UCSD-AML1 (cell line): ENCODE results near the gene KCNJ13.

Experiments
- DNase-seq: peaks from one replicate; lab custom pipeline; 2025; ENCODE audit not compliant: unreplicated experiment; lab: John Stamatoyannopoulos, UW

Gene KCNJ13

DNA sequence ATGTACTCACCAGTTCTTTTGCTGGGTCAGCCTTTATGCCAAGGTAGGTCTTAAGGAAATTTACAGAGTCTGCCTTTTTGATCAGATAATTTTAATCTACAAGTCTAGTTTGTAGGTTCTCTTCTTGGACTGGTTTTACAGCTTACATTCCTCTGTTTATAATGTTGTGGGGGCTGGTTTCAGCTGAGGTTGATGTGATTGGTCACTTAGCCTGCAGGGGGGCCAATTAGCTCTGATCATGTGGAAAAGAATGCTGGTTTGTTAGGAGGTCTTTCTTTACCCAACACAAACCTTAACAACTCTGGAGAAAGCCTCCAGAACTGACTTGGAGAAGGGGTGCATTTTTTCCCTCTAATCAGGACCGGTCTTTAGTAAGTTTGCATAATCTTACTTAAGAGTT, at the start of gene KCNJ13:
KCNJ13 (minus strand) TSS at position 131 of the 400 bp plus-strand sequence. CDS start 5,203 bp downstream, outside the sequence.
- no peak for DNase-seq

DNA sequence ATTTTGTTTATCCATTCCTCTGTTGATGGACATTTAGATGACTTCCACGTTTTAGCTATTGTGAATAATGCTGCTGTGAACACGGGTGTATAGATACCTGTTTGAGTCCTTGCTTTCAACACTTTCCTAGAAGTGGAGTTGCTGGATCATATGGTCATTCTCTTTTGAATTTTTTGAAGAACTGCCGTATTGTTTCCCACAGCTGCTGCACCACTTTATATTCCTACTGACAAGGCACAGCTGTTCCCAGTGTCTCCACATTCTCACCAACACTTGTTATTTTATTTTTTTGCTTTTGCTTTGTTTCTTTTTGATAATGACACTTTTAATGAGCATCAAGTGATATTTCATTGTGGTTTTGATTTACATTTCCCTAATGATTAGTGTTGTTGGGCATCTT, 41.4 kb upstream of the KCNJ13 start:
- no peak for DNase-seq

DNA sequence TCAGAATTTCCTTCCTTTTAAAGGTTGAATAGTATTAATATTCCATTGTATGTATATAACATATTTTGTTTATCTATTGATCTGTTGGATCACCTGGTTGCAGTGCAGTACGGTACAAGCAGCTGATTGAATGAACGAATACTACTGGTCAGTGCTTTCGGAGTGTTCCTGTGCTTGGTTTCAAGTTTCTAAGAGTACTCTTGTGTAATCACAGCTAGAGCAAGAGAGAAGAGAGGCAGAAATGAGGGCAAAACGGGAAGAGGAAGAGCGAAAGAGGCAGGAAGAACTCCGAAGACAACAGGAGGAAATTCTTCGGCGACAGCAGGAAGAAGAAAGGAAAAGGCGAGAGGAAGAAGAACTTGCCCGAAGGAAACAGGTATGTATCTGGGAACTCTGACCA, 40.3 kb upstream of the KCNJ13 start:
- DNase-seq, result no peak

DNA sequence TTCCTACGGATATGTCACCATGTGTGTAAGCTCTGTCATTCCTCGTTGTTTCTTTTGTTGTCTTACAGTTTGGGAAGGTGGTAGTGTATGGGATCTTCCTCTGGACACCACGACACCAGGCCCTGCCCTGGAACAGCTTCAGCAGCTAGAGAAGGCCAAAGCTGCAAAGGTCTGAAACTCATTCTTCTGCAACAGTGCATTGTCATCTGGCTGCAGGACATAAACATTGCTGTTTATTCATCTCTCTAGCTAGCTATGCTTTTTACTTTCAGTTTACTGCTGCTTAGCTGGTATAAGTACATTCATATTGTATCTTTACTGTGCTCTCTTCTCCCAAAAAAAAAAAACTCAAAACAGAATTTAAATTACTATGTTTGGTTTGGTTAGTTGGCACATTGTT, 39.2 kb upstream of the KCNJ13 start:
- DNase-seq, result no peak

DNA sequence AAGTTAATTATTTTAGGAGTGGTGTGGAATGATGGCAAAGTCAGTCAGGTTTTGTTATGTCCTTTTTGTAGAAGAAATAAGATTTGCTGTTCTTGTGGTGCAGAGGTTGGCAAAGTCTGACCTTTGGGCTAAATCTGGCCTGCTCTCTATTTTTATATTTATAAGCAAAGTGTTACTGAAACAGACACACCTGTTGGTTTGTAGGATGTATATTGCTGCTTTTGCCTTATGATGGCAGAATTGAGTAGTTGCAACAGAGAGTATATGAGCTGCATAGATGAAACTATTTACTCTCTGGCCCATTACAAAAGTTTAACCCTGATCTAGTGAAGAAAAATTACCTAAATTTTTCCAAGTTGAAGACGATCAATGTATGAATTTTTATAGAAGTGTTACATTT, 34.1 kb upstream of the KCNJ13 start:
- DNase-seq, result no peak

DNA sequence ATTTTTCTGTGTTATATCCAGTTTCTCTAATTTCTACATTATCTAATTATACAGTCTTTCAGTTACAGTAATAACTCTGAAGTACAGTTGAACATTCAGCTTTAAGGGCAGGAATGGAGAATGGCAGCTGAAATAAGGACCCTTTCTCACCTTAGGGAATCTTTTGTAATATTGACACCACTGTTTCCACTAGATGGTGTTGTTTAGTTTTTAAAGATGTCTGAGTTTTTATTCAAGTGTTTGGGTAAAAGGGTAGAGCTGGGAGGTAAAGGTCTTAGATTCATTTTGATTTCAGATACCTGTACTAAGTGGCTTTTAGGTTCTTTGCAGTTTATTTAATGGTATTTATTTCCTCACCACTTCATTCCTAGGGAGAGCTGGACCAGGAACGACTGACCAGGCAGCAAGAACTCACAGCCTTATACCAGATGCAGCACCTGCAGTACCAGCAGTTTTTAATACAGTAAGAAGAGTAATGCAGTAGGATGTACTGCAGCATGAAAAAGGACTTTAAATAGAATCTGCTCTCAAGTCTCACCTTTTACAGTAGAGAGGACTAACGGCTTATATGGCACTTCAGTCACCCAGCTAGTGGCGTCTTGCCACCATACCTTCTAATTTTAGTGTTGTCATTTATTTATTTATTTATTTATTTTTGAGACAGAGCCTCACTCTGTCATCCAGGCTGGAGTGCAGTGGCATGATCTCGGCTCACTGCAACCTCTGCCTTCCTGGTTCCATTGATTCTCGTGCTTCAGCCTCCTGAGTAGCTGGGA, 33.2 kb upstream of the KCNJ13 start:
- DNase-seq, result no peak

DNA sequence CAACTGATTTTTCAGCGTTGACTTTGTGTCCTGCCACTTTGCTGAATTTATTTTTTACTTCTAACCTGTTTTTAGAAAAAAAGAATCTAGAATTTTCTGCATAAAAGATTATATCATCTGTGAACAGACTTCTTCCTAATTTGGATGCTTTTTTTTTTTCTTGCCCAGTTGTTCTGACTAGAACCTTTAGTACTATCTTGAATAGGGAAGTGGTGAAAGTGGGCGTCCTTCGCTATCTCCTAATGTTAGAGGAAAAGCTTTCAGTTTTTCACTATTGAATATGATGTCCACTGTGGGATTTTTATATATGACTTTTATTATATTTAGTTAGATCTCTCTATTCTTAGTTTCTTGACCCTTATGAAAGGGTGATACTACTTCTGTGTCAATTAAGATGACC, 25.7 kb upstream of the KCNJ13 start:
- DNase-seq, result no peak

DNA sequence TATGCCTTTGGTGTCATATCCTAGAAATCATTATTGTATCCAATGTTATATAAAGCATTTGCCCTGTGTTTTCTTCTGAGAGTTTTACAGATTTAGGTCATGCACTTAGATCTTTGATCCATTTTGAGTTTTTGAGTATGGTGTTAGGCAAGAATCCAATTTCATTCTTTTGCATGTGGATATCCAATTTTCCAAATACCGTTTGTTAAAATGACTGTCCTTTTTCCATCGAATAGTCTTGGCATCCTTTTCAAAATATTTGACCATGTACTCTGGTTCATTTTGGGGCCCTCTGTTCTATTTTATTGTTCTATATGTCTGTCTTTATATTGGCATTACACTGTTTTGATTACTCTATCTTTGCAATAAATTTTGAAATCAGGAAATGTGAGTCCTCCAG, 23.8 kb upstream of the KCNJ13 start:
- DNase-seq, result no peak

DNA sequence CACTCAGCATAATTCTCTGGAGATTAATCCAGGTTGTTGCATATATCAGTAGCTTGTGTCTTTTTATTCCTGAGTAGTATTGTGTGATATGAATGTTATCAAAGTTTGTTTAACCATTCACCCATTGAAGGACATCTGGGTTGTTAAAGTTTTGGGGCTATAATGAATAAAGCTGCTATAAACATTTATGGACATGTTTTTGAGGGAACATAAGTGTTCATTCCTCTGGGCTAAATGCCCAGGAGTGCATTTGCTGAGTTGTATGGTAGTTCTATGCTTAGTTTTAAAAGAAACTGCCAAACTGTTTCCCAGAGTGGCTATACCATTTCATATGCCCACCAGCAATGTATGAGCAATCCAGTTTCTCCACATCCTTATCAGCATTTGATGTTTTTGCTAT, 21.8 kb upstream of the KCNJ13 start:
- no peak for DNase-seq

DNA sequence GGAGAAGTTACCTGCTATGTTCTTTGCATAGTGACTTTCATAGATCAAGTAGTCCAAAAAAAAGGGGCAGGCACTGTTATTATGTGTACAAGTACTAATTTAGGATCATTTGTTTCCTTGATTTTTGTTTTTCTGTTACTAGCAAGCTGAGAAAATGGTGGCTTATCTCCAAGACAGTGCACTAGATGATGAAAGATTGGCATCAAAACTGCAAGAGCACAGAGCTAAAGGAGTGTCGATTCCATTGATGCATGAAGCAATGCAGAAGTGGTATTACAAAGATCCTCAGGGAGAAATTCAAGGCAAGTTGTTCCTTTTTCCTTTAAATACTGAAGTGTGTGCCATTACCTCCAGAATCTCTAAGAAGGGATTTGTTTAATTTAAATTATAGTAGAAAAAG, 19.6 kb upstream of the KCNJ13 start:
- no peak for DNase-seq

DNA sequence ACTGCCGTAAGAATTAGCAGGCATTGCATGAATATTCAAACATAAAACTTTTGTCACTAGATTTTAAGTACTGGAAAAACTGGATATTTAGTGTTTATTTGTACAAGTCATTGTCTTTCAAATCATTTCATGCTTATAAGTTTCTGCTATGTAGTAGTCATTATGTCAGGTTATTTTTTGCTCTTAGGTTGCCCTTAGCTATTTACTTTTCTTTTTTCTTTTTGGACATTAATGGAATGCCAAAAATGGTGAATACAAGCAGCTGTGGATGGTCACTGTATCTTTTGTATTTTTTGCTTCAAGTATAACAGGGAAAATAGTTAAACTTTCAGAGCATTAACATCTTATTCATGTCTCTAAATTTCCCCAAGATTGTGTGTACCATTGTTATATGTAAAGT, 18.6 kb upstream of the KCNJ13 start:
- no peak for DNase-seq

DNA sequence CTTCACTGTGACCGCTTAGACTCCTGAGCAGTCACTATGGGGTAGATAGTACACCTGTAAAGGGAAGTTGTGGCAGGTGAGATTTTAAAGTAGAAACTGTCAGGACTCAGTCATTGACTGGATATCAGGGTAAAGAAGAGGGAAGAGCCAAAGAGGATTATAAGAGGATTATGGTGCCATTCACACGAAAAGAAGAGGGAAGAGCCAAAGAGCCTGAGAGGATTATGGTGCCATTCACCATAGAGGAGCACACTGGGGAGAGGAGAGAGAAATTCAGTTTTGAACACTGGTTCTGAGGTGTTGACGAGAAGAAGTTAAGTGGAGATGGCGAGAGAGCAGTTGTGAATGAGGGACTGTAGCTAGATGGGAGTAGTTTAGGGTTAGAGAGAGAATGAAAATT, 16.9 kb upstream of the KCNJ13 start:
- DNase-seq, result no peak

DNA sequence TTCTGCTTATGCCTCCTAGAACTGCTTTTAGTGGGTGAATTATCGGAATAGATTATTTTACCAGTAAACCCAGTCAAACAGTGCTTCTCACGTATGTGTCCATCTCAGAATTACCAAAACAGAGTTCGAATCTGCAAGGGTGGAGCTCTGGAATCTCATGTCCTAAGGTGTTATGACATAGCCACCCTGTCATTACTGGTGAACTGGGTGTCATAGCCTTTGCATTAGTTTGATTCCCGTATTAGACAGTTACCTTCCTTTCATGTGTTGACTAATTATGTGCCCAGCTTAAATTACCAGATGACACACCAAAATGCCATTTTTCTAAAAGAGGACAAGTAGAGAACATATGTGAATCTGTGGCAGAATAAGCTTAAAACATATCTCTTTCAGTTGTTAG, 15.2 kb upstream of the KCNJ13 start:
- no peak for DNase-seq

DNA sequence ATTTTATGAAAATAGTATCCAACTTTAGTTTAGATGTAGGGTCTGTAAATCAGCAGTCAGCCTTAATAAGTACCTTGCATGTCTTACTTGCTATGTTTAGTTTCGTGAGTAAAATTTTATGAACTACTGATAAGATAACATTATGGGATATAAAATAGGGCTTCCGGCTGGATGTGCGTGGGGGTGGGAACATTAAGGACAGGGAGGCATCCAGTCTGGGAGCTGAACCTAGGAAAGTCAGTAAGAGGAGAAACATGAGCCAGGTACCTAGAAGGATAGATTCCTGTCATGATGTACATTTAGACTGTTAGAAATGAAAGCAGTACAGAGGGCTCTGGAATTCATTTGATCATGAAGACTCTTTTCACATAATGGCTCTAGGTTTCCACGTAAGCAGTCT, 12.7 kb upstream of the KCNJ13 start:
- no peak for DNase-seq

DNA sequence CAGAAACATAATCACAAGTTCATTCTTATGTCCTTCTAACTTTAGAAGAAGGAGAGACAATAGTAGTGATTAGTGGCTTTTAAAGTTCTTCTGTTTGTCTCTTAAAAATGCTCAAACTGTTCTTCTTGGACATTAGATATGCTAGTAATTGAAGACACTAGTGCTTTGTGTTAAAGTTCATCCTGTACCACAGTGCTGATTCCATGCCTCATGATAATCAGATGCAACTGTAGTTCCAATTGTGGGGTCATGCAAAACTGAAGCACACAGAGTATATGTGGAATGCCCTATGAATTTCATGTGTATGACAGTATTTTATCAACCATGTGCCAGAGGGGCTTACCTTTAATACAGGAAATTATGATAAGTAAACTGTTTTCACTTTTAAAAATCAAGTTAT, 11.4 kb upstream of the KCNJ13 start:
- DNase-seq, result no peak

DNA sequence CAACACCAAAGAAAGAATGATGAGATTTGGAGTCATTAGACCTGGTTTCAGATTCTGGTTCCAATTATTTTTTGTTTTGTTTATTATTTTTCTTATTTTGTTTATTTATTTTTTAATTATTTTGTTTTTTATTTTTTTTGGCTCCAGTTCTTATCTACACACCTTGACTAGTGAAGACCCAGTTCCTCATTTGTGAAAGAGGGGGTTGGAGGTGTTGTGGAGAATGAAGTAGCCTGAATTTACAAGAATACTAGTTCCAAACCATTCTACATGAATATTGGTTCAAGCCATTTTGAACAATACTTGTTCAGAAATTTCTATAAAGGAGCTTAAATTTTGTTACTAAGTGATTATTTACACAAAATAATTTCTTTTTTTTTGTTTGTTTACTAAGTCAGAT, 6.9 kb upstream of the KCNJ13 start:
- DNase-seq, result no peak

DNA sequence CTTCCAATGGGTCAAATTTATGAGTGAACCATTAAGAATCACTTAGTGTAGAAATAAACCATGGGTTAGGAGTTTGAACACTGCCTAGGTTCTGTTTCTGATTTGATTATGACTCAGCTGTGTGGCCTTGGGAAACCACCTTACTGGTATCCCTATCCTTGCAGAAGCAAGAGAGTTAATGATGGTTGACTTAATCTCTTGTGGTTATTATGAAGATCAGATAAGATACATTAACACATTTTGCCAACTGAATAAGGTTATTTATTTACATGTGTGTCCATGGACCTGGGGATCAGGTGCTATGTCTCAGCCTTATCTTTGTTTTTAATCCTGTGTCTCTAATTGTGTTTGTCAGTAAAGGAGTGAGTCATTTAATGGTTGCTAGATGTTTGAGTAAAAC, 5.4 kb upstream of the KCNJ13 start:
- DNase-seq, result no peak

DNA sequence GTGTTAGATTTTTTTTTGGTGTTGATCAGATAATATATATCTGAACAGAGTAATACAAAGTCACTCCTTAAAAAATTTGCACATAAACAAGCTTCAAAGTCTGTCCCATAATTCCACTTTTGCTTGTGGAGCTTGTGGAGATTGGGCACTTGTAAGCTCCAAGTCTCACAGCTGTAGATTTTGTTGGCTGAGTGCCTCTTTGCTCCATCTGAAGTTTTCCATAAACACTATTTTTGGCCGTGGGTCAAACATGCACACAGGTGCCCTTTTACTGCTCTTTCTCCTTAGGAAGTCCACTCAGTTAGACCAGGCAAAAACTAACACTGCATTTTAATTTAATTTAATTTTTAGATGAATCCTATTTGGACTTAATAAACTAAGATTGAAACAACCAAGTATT, 3.6 kb upstream of the KCNJ13 start:
- DNase-seq, result no peak

DNA sequence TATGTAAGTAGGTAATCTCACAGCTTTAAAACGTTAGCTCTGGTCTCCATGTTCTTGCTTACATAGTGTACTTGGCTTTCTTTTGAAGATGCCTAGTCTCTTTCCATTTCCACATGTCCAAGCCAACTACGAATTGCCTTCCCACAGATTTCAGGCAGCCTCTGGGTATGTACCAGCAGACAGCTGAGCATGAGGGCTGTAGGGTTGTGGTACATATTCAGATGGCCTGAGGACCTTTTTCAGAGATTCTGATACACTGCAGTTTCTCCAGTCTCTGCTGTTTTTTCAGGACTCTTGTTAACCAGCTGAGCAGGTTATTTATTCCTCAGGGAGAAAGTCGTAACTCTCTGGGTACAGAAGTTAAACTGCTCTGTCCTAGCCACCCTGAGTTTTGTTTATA, 3.1 kb upstream of the KCNJ13 start:
- DNase-seq, result no peak

DNA sequence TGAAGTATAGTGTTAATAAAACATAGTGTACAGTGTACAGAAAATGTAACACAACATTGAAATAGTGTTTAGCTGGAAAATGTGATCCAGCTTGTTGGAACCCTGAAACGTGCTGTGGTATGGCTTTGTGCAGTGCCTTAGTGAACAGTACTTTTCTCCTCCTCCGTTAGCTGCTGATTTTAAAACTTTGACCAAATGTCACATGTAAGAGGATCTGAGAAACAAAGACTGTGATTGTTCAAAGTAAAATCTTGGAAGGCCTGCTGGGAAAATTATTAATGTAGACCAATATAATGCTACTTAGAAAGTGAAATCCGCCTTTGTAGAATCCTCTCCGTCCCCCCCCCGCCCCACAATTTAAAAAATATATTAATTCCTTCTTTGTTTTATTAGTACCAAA, 911 bp upstream of the KCNJ13 start:
- no peak for DNase-seq

DNA sequence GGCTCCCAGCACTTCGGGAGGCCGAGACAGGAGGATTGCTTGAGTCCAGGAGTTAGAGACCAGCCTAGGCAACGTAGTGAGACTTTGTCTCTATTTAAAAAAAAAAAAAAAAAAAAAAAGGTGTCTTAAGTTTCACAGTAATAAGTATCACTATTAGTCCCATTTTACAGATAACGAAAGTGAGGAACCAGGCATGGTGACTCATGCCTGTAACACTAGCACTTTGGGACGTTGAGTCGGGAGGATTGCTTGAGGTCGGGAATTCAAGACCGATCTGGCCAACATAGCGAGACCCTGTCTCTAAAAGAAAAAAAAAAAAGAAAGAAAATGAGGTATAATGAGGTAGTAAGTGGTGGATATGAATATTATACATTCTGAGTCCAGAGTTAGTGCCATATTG, 2.5 kb downstream of the KCNJ13 start:
- DNase-seq, result no peak

DNA sequence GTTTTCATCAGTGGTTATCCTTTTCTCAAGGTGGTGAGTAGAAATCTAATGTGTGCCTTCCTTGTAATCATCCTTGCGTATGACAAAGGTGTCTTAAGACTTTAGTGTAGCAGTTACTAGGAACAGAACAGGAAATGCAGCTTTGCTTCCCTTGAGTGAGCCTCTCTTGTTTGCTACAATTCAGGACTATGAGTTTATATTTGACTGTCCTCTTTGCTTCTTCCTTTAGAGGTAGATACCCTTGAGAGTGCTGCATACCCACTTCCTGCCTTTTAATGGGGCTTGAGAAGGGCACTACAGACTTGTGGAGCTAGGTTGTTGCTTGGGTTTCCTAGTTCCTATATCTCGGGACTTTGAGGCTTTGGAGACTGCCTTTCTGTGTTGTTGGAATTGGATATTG, 3.8 kb downstream of the KCNJ13 start:
- DNase-seq, result no peak

DNA sequence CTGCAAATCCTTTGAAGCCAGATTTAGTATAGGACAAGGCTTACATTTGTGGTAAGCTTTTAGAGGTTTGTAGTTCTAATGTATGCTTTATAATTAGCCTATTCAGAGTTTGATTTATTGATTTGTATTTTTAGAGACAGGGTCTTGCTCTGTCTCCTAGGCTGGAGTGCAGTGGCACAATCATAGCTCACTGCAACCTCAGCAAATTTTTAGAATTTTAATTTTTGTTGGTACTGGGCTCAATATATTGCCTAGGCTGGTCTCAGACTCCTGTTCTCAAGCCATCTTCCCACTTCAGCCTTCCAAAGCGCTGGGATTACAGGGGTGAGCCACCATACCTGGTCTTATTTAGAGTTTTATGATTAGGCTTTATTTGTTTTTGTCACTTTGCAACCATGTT, 4.5 kb downstream of the KCNJ13 start:
- DNase-seq, result no peak
